Stimulated activated CD4-positive, alpha-beta T cell treated with anti-CD3 and anti-CD28 coated beads, TNF-alpha, amount 100 ng/mL, for 48 hours (primary cell): ENCODE data around the gene ABHD17B.

Experiments
- DNase-seq, 3 donors: peaks; one replicate each; pipeline ENCODE4 v3.0.0-alpha.2; 2020; ENCODE audit warnings: low read depth in 3 of 3

ABHD17B gene

GRCh38 chr9:71821405-71821804 lies 89.6 kb downstream of the ABHD17B start:
- DNase-seq, result no peak

GRCh38 chr9:71820403-71820921 lies 90.5 kb downstream of the ABHD17B start:
- DNase-seq, result no peak

GRCh38 chr9:71819115-71819739 lies 91.8 kb downstream of the ABHD17B start:
- peak in 2 of 3 donors; percentile 30 to 45 for DNase-seq

GRCh38 chr9:71816916-71817451 lies 94.0 kb downstream of the ABHD17B start:
- DNase-seq, result no peak
